Esophagus (tissue), 2 donors: ENCODE measurements around the gene TBL2. TPM values are rescaled to one million over a fixed set of nuclear protein-coding genes. Genes with fewer than 3 reads are reported as not detected.
"Not testable (repeated sequence)": the region's sequence is repeated elsewhere in the genome, so short reads cannot be mapped to it uniquely, and the experiment has no call there.

Experiments used
- H3K27ac ChIP-seq, 2 donors: one replicate each; pipeline ENCODE4 v1.5.1; 2013; ENCODE audit warnings: low read depth in 2 of 2, mild to moderate bottlenecking in 2 of 2, inconsistent platforms in 1 of 2, low read length in 1 of 2, moderate library complexity in 1 of 2
- H3K27me3 ChIP-seq, 2 donors: one replicate each; pipeline ENCODE4 v1.6.1; 2013; ENCODE audit warnings: low read length in 2 of 2, control low read depth in 1 of 2, mild to moderate bottlenecking in 1 of 2; ENCODE audit not compliant: insufficient read depth in 2 of 2, control insufficient read depth in 1 of 2
- H3K36me3 ChIP-seq, 2 donors: one replicate each; pipeline ENCODE4 v1.6.1; 2013; ENCODE audit warnings: low read length in 1 of 2; ENCODE audit not compliant: control insufficient read depth in 2 of 2, insufficient read depth in 2 of 2
- H3K4me1 ChIP-seq, 2 donors: one replicate each; pipeline ENCODE4 v1.6.1; 2013; ENCODE audit warnings: low read length in 1 of 2; ENCODE audit not compliant: control insufficient read depth in 2 of 2, insufficient read depth in 2 of 2
- H3K4me3 ChIP-seq, 2 donors: one replicate each; pipeline ENCODE4 v1.5.1; 2013; ENCODE audit warnings: low read length in 2 of 2, mild to moderate bottlenecking in 2 of 2, low read depth in 1 of 2, moderate library complexity in 1 of 2
- H3K9me3 ChIP-seq, 2 donors: one replicate each; pipeline ENCODE4 v1.6.1; 2013; ENCODE audit warnings: mild to moderate bottlenecking in 2 of 2, low read depth in 1 of 2, low read length in 1 of 2, moderate library complexity in 1 of 2; ENCODE audit not compliant: control insufficient read depth in 2 of 2, insufficient read depth in 1 of 2
- WGBS, 2 donors: extraction: QIAGEN DNeasy Blood & Tissue Kit; methylation state at CpG; one replicate each; pipeline ENCODE4 v1.1.7; 2013; 5-methylcytosine and 5-hydroxymethylcytosine counted together
- polyA plus RNA-seq, 2 donors: library from polyadenylated mRNA; stranded (reverse); fragments of 200-250 nt; gene quantifications; one replicate each; pipeline ENCODE4 v1.2.3, GENCODE V29; 2013
- donor health status: healthy with polysubstance abuse.
- donor health status: Bipolar disorder and iron deficiency.

TBL2 gene
- polyA plus RNA-seq, 2 donors = 7.6 to 13.7 TPM

- peak within 1 kb of the TSS; percentile 84 to 88 for H3K4me3 ChIP-seq
- peaks cover 3% of the 10 kb centered on the region in 2 donors for H3K4me1 ChIP-seq
- WGBS, 2 donors = 4 to 9% methylated on average over 36 to 83 of the region's 83 CpGs
- H3K27me3 ChIP-seq = no peaks in the 10 kb centered on the region
- peak within 1 kb of the TSS; percentile 99 to 100 for H3K27ac ChIP-seq
- peaks cover 0 to under 1% of the 10 kb centered on the region in 2 donors for H3K36me3 ChIP-seq
- no peaks in the 10 kb centered on the region for H3K9me3 ChIP-seq
These were observed 20.8 kb downstream of the TBL2 start, which contains the start of gene BCL7B for GRCh38 chr7:73557397-73558257. TSS of gene BCL7B (minus strand) at chr7:73557690. CDS start at chr7:73557578, 112 bp downstream.

- Histone ChIP-seq H3K4me3 (peak overlapping the region; percentile 84 to 88), H3K4me1 (peaks cover 3% of the 10 kb centered on the region in 2 donors), H3K9me3 (no peaks in the 10 kb centered on the region), H3K36me3 (peaks cover 0 to 3% of the 10 kb centered on the region in 2 donors), H3K27ac (peak overlapping the region; percentile 99 to 100), H3K27me3 (no peaks in the 10 kb centered on the region)
- 0 to 1% methylated on average over 15 to 36 of the region's 36 CpGs for WGBS, 2 donors
These were observed 21.3 kb downstream of the TBL2 start for GRCh38 chr7:73557108-73557396.

DNA sequence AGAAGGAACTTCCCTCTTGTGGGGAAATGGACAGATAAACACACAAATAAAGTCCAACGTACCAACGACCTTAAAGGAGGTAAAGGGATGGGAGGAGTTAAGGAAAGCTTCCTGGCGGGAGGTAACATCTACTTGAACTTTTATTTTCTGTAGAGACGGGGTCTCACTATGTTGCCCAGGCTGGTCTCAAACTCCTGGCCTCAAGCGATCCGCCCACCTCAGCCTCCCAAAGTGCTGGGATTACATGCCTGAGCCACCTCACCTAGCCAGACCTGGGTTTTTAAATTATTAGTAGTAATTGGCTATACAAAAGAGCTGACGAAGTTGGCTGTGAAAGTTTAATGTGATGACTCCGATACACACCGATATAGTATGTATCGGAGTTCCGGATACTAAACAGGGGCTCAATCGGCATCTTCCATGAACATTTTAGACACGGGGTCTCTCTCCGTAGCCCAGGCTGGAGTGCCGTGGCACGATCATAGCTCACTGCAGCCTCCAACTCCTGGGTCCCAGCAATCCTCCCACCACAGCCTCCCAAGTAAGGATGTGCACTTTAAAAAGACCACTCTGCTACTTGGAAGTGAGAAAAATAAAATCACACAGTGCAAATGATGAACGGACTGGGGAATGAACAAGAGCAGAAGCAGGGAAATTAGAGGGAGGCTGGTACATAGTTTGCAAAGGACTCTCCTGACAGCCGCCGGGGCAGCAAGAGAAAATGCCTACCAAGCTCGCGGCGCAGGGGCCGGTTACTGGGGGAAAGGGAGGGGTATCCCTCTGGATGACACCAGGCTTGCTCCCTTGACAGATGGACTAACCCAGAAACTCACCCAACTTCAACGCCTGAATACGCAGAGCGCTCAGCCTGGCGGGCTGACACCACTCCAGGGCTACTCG is 21.9 kb downstream of the TBL2 start:
- WGBS, 2 donors = 12 to 17% methylated on average over 23 to 28 of the region's 28 CpGs
- H3K4me1 ChIP-seq = peaks cover 3% of the 10 kb centered on the region in 2 donors
- peak overlapping the region; percentile 98 to 99 for H3K27ac ChIP-seq
- peak overlapping the region; percentile 73 to 88 for H3K4me3 ChIP-seq
- H3K9me3 ChIP-seq = no peaks in the 10 kb centered on the region
- H3K36me3 ChIP-seq = peaks cover 0 to 3% of the 10 kb centered on the region in 2 donors
- no peaks in the 10 kb centered on the region for H3K27me3 ChIP-seq

DNA sequence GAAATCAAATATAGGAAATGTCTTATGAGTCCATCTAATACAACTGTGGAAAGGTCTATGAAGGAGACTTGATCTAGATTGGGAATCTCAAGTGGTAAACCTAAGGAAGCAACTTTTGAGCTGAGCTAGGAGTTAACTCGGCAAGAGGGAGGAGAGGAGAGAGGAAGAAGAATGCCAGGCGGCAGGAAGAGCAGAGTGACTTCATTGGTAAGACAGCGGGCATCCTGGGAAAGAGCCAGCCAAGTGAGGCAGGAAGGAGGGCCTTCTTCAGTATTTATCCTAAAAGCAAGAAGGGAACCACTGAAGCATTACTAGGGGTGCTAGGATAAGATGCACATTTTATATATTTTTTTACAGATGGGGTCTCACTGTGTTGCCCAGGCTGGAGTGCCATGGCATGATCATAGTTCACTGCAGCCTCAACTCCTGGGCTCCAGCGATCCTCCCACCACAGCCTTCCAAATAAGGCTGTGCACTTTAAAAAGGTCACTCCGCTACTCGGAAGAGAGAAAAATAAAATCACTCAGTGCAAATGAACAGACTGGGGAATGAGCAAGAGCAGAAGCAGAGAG is 22.9 kb downstream of the TBL2 start:
- Histone ChIP-seq H3K27me3 (no peaks in the 10 kb centered on the region), H3K9me3 (no peaks in the 10 kb centered on the region), H3K27ac (peak overlapping the region; percentile 51 to 99), H3K4me1 (peaks cover 3% of the 10 kb centered on the region in 2 donors), H3K4me3 (peak overlapping the region in 1 of 2 donors; percentile 88), H3K36me3 (peaks cover 0 to 3% of the 10 kb centered on the region in 2 donors)
- WGBS, 2 donors = 36 to 64% methylated on average over 6 of the region's 6 CpGs

GRCh38 chr7:73550093-73550492 is 28.3 kb downstream of the TBL2 start:
- H3K36me3 ChIP-seq, H3K9me3 ChIP-seq, H3K4me1 ChIP-seq, H3K27ac ChIP-seq, H3K27me3 ChIP-seq, H3K4me3 ChIP-seq: not testable (repeated sequence)
- 86 to 88% methylated on average over 5 of the region's 5 CpGs for WGBS, 2 donors

- Histone ChIP-seq H3K27me3 (no peaks in the 10 kb centered on the region), H3K9me3 (no peaks in the 10 kb centered on the region), H3K4me3 (no peak overlapping the region), H3K27ac (no peak overlapping the region), H3K36me3 (peaks cover 0 to 6% of the 10 kb centered on the region in 2 donors), H3K4me1 (no peaks in the 10 kb centered on the region)
- 87 to 91% methylated on average over 4 of the region's 4 CpGs for WGBS, 2 donors
These were observed 29.2 kb downstream of the TBL2 start for GRCh38 chr7:73549176-73549575.

DNA sequence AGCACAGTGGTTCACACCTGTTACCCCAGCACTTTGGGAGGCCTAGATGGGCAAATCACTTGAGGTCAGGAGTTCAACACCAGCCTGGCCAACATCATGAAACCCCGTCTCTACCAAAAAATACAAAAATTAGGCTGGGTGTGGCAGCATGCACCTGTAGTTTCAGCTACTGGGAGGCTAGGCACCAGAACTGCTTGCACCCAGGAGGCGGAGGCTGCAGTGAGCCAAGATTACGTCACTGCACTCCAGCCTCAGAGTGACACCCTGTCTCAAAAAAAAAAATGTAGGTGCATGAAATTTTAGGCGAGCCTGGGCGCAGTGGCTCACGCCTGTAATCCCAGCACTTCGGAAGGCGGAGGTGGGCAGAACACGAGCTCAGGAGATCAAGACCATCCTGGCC is 30.5 kb downstream of the TBL2 start:
- Histone ChIP-seq H3K4me3 (no peak overlapping the region), H3K27ac (no peak overlapping the region), H3K27me3 (no peaks in the 10 kb centered on the region), H3K4me1 (no peaks in the 10 kb centered on the region), H3K9me3 (no peaks in the 10 kb centered on the region), H3K36me3 (peaks cover 0 to 6% of the 10 kb centered on the region in 2 donors)
- 81 to 88% methylated on average over 9 of the region's 9 CpGs for WGBS, 2 donors

- WGBS, 2 donors = 96 to 97% methylated on average over 2 of the region's 2 CpGs
- Histone ChIP-seq H3K4me3 (no peak overlapping the region), H3K27ac (no peak overlapping the region), H3K9me3 (no peaks in the 10 kb centered on the region), H3K4me1 (no peaks in the 10 kb centered on the region), H3K27me3 (no peaks in the 10 kb centered on the region), H3K36me3 (peaks cover 16 to 19% of the 10 kb centered on the region in 2 donors)
These were observed 33.7 kb downstream of the TBL2 start for GRCh38 chr7:73544678-73545077.

GRCh38 chr7:73541722-73542121 is 36.7 kb downstream of the TBL2 start:
- no peaks in the 10 kb centered on the region for H3K9me3 ChIP-seq
- no peak overlapping the region for H3K27ac ChIP-seq
- H3K4me3 ChIP-seq = no peak overlapping the region
- no peaks in the 10 kb centered on the region for H3K4me1 ChIP-seq
- H3K27me3 ChIP-seq = no peaks in the 10 kb centered on the region
- H3K36me3 ChIP-seq = peaks cover 26 to 34% of the 10 kb centered on the region in 2 donors
- 94 to 96% methylated on average over 10 of the region's 10 CpGs for WGBS, 2 donors
